ENCODE data around the gene AGAP1.

GRCh38 chr2:236047176-236047575, 553.3 kb downstream of the AGAP1 start:
- TF ChIP-seq CTCF (IDR thresholded peaks at IDR 0.05) (no peak), POLR2A (IDR thresholded peaks at IDR 0.05) (no peak)

All from uterus (tissue), 2 donors.